Sigmoid colon (tissue), 7 donors: ENCODE results near the gene FYN. TPM values are rescaled to one million over a fixed set of nuclear protein-coding genes. Genes with fewer than 3 reads are reported as not detected.

Experiments
- DNase-seq: peaks from one replicate; pipeline ENCODE4 v3.0.0-alpha.2; 2019
- H3K27ac ChIP-seq, 4 donors: fragments of 200-600 bp; sonication (generic); one replicate each; pipeline ENCODE4 v1.5.1; 2016 to 2019; ENCODE audit warnings: mild to moderate bottlenecking in 1 of 4
- H3K27me3 ChIP-seq, 3 donors: fragments of 200-600 bp; sonication (generic); one replicate each; pipeline ENCODE4 v1.5.1; 2019; ENCODE audit warnings: mild to moderate bottlenecking in 1 of 3
- H3K36me3 ChIP-seq, 4 donors: fragments of 200-600 bp; sonication (generic); one replicate each; pipeline ENCODE4 v1.5.1; 2016 to 2019
- H3K4me1 ChIP-seq, 4 donors: fragments of 200-600 bp; sonication (generic); one replicate each; pipeline ENCODE4 v1.5.1; 2017 to 2019
- H3K4me3 ChIP-seq, 4 donors: fragments of 200-600 bp; sonication (generic); one replicate each; pipeline ENCODE4 v1.5.1; 2017 to 2019; ENCODE audit warnings: mild to moderate bottlenecking in 2 of 4, moderate library complexity in 1 of 4
- H3K9me3 ChIP-seq, 4 donors: fragments of 200-600 bp in 3 of 4; sonication (generic) in 3 of 4; one replicate each; pipeline versions ENCODE4 v1.5.1 to v1.6.1; 2013 to 2019
- CTCF ChIP-seq, 4 experiments: fragments of 450-650 bp in 3 of 4; fragments of 200-600 bp in 1 of 4; IDR thresholded peaks; one replicate each; pipeline ENCODE4 v1.5.1; 2016 to 2019; ENCODE audit warnings: antibody characterized with exemption in 4 of 4, mild to moderate bottlenecking in 3 of 4, moderate library complexity in 2 of 4
- EP300 ChIP-seq, 4 donors: sonication (generic); formaldehyde crosslinking; IDR thresholded peaks; one replicate each; pipeline ENCODE4 v1.6.1; 2017; ENCODE audit warnings: antibody characterized with exemption in 4 of 4
- POLR2A ChIP-seq, 2 donors: fragments of 450-650 bp; IDR thresholded peaks; one replicate each; pipeline ENCODE4 v1.6.1; 2016; ENCODE audit warnings: antibody characterized with exemption in 2 of 2, mild to moderate bottlenecking in 2 of 2, moderate library complexity in 2 of 2
- POLR2AphosphoS5 ChIP-seq, 4 donors: sonication (generic); formaldehyde crosslinking; IDR thresholded peaks; one replicate each; pipeline ENCODE4 v1.6.1; 2017; ENCODE audit warnings: antibody characterized with exemption in 4 of 4
- WGBS, 2 donors: extraction: QIAGEN DNeasy Blood & Tissue Kit; methylation state at CpG; one replicate each; pipeline ENCODE4 v1.1.7; 2013; 5-methylcytosine and 5-hydroxymethylcytosine counted together
- intact Hi-C: fragments of 100-400 bp; cut with DNase I; formaldehyde crosslinking; loops from one replicate; pipeline ENCODE4 v1.15.1; 2023
- polyA plus RNA-seq, 3 donors: library from polyadenylated mRNA; stranded (reverse); fragments of 200-250 nt; gene quantifications; one replicate each; pipeline ENCODE4 v1.2.3, GENCODE V29; 2013
- total RNA-seq, 4 donors: library from RNA; depleted of rRNA; stranded (reverse); fragments of >200 nt; gene quantifications; one replicate each; pipeline ENCODE4 v1.1.0, GENCODE V29; 2016
- donor health status: healthy with polysubstance abuse.
- donor health status: Bipolar disorder and iron deficiency.
- donor health status: healthy.

FYN gene
- total and polyA plus RNA-seq, 7 donors, result 2.3 to 81.4 (median 56.9) TPM

- Histone ChIP-seq H3K27ac (no peak overlapping the region), H3K4me1 (peaks cover 0 to 39% (median 37%) of the 10 kb centered on the region in 4 donors), H3K36me3 (peaks cover 0 to 11% (median 9%) of the 10 kb centered on the region in 4 donors), H3K9me3 (no peaks in the 10 kb centered on the region), H3K27me3 (no peaks in the 10 kb centered on the region), H3K4me3 (no peak overlapping the region)
- TF ChIP-seq EP300 (IDR thresholded peaks at IDR 0.05), result no peak
- TF ChIP-seq POLR2AphosphoS5 (IDR thresholded peaks at IDR 0.05), result no peak
- no peak for TF ChIP-seq POLR2A (IDR thresholded peaks at IDR 0.05)
- no peak for TF ChIP-seq CTCF (IDR thresholded peaks at IDR 0.05)
- DNase-seq, result no peak
- intact Hi-C loops, result no loop called here
- 21 to 71% methylated on average over 4 of the region's 4 CpGs for WGBS, 2 donors
Observed at GRCh38 chr6:111707773-111708172, 165.5 kb downstream of the FYN start.

- no peaks in the 10 kb centered on the region for H3K27me3 ChIP-seq
- H3K36me3 ChIP-seq, result peaks cover 0 to 20% (median 9%) of the 10 kb centered on the region in 4 donors
- H3K4me3 ChIP-seq, result no peak overlapping the region
- H3K27ac ChIP-seq, result peak overlapping the region in 2 of 4 donors; percentile 4 to 28
- intact Hi-C loops, result no loop called here
- TF ChIP-seq EP300 (IDR thresholded peaks at IDR 0.05) (no peak), POLR2AphosphoS5 (IDR thresholded peaks at IDR 0.05) (no peak), CTCF (IDR thresholded peaks at IDR 0.05) (no peak), POLR2A (IDR thresholded peaks at IDR 0.05) (no peak)
- DNase-seq, result no peak
- no peaks in the 10 kb centered on the region for H3K9me3 ChIP-seq
- H3K4me1 ChIP-seq, result peaks cover 0 to 31% (median 30%) of the 10 kb centered on the region in 4 donors
- WGBS, 2 donors, result 88 to 92% methylated on average over 2 of the region's 2 CpGs
Observed at GRCh38 chr6:111706841-111707391, 166.3 kb downstream of the FYN start.

GRCh38 chr6:111703723-111704122 is 169.5 kb downstream of the FYN start:
- 94 to 97% methylated on average over 7 of the region's 7 CpGs for WGBS, 2 donors
- H3K36me3 ChIP-seq, result peaks cover 0 to 27% (median 9%) of the 10 kb centered on the region in 4 donors
- no peak overlapping the region for H3K27ac ChIP-seq
- H3K27me3 ChIP-seq, result no peaks in the 10 kb centered on the region
- TF ChIP-seq POLR2AphosphoS5 (IDR thresholded peaks at IDR 0.05), result no peak
- TF ChIP-seq EP300 (IDR thresholded peaks at IDR 0.05), result no peak
- no peak for TF ChIP-seq POLR2A (IDR thresholded peaks at IDR 0.05)
- no peak for TF ChIP-seq CTCF (IDR thresholded peaks at IDR 0.05)
- no peak overlapping the region for H3K4me3 ChIP-seq
- H3K4me1 ChIP-seq, result peaks cover 0 to 16% (median 8%) of the 10 kb centered on the region in 4 donors
- intact Hi-C loops, result no loop called here
- DNase-seq, result no peak
- no peaks in the 10 kb centered on the region for H3K9me3 ChIP-seq

GRCh38 chr6:111702268-111702667 is 171.0 kb downstream of the FYN start:
- Histone ChIP-seq H3K4me3 (no peak overlapping the region), H3K36me3 (peaks cover 0 to 29% (median 9%) of the 10 kb centered on the region in 4 donors), H3K27ac (no peak overlapping the region), H3K4me1 (peaks cover 0 to 14% (median 5%) of the 10 kb centered on the region in 4 donors), H3K27me3 (no peaks in the 10 kb centered on the region), H3K9me3 (no peaks in the 10 kb centered on the region)
- intact Hi-C loops, result no loop called here
- 93 to 95% methylated on average over 5 of the region's 5 CpGs for WGBS, 2 donors
- TF ChIP-seq EP300 (IDR thresholded peaks at IDR 0.05), result no peak
- TF ChIP-seq POLR2AphosphoS5 (IDR thresholded peaks at IDR 0.05), result no peak
- TF ChIP-seq POLR2A (IDR thresholded peaks at IDR 0.05), result no peak
- TF ChIP-seq CTCF (IDR thresholded peaks at IDR 0.05), result no peak
- no peak for DNase-seq

- intact Hi-C loops, result no loop called here
- H3K27ac ChIP-seq, result no peak overlapping the region
- WGBS, 2 donors, result 93 to 94% methylated on average over 3 of the region's 3 CpGs
Observed at GRCh38 chr6:111701146-111701545, 172.1 kb downstream of the FYN start.

More at GRCh38 chr6:111701146-111701545, 172.1 kb downstream of the FYN start:
- H3K4me3 ChIP-seq, result no peak overlapping the region
- H3K36me3 ChIP-seq, result peaks cover 0 to 29% (median 9%) of the 10 kb centered on the region in 4 donors
- H3K9me3 ChIP-seq, result no peaks in the 10 kb centered on the region
- H3K4me1 ChIP-seq, result peaks cover 0 to 7% (median 0%) of the 10 kb centered on the region in 4 donors
- H3K27me3 ChIP-seq, result no peaks in the 10 kb centered on the region
- no peak for TF ChIP-seq POLR2AphosphoS5 (IDR thresholded peaks at IDR 0.05)
- no peak for TF ChIP-seq EP300 (IDR thresholded peaks at IDR 0.05)
- no peak for DNase-seq
